Adrenal gland (tissue), 12 donors: ENCODE measurements around the gene ELL. TPM values are rescaled to one million over a fixed set of nuclear protein-coding genes. Genes with fewer than 3 reads are reported as not detected.

ENCODE experiments used
- DNase-seq, 7 donors: peaks; one replicate each; pipeline ENCODE4 v3.0.0-alpha.2; 2019 to 2020
- H3K27ac ChIP-seq, 5 donors: fragments of 200-600 bp; sonication (generic) in 4 of 5; 1 replicate in 3 of 5; 2 replicates in 2 of 5; pipeline versions ENCODE4 v1.5.1 to v1.8.0; 2016 to 2020; ENCODE audit warnings: mild to moderate bottlenecking in 1 of 5
- H3K27me3 ChIP-seq: fragments of 200-600 bp; 2 replicates; pipeline ENCODE4 v1.8.0; 2021
- H3K36me3 ChIP-seq, 2 donors: fragments of 200-600 bp; replicated peaks in 1 of 2; 1 replicate in 1 of 2; 2 replicates in 1 of 2; pipeline versions ENCODE4 v1.5.1 to v1.8.0; 2018 to 2022
- H3K4me1 ChIP-seq, 2 donors: fragments of 200-600 bp; replicated peaks in 1 of 2; 1 replicate in 1 of 2; 2 replicates in 1 of 2; pipeline versions ENCODE4 v1.5.1 to v1.8.0; 2018 to 2021
- H3K4me3 ChIP-seq, 4 donors: fragments of 200-600 bp; sonication (generic) in 3 of 4; one replicate each; pipeline ENCODE4 v1.5.1; 2016 to 2018
- H3K9me3 ChIP-seq, 3 donors: fragments of 200-600 bp; sonication (generic) in 1 of 3; replicated peaks in 1 of 3; 1 replicate in 2 of 3; 2 replicates in 1 of 3; pipeline versions ENCODE4 v1.5.1 to v1.8.0; 2016 to 2021
- CTCF ChIP-seq, 6 experiments: fragments of 450-650 bp in 4 of 6; fragments of 200-600 bp in 2 of 6; sonication (generic) in 1 of 6; IDR thresholded peaks; 1 replicate in 5 of 6; 2 replicates in 1 of 6; pipeline versions ENCODE4 v1.5.1 to v1.8.0; 2016 to 2021; ENCODE audit warnings: antibody characterized with exemption in 6 of 6, mild to moderate bottlenecking in 2 of 6, moderate library complexity in 1 of 6
- POLR2A ChIP-seq, 2 donors: fragments of 450-650 bp; IDR thresholded peaks; one replicate each; pipeline ENCODE4 v1.6.1; 2017; ENCODE audit warnings: antibody characterized with exemption in 2 of 2, mild to moderate bottlenecking in 2 of 2, moderate library complexity in 1 of 2
- WGBS, 4 donors: extraction: QIAGEN DNeasy Blood & Tissue Kit in 2 of 4; methylation state at CpG; one replicate each; pipeline versions ENCODE4 v1.1.5 to v1.1.7; 2013 to 2017; 5-methylcytosine and 5-hydroxymethylcytosine counted together
- intact Hi-C, 2 donors: fragments of 100-400 bp; cut with DNase I; formaldehyde crosslinking; loops; one replicate each; pipeline versions ENCODE4 v1.14.1 to v1.15.0; 2022 to 2023
- polyA plus RNA-seq, 3 donors: library from polyadenylated mRNA; stranded (reverse); fragments of 200-250 nt in 2 of 3; fragments of 350-450 nt in 1 of 3; fragmentation: Illumina TruSeq in 1 of 3; extraction: RNeasy Lipid Tissue Mini Kit (QIAGEN cat#74804) in 1 of 3; gene quantifications; one replicate each; pipeline ENCODE4 v1.2.3, GENCODE V29; 2013 to 2014
- total RNA-seq, 9 donors: library from RNA; depleted of rRNA in 4 of 9; stranded (reverse); fragments of >200 nt in 4 of 9; fragments of 120-200 nt in 1 of 9; fragmentation: NEBNext Ultra II Directional in 1 of 9; extraction: Animal tissue kit (Norgen Biotek cat#: 25700) in 1 of 9; gene quantifications; one replicate each; pipeline versions ENCODE4 v1.1.0 to v1.2.4, GENCODE V29; 2013 to 2023
- donor health status: healthy with polysubstance abuse.
- donor health status: Bipolar disorder and iron deficiency.
- donor health status: DM: yes; HTN: yes; CAD: no.
- donor health status: DM: no; HTN: no; CAD: no.
- donor health status: DM: no; HTN: no; CAD: no.
- donor health status: DM: yes; HTN: yes; CAD: no.

ELL gene
- total and polyA plus RNA-seq, 12 donors, result 1.8 to 28.3 (median 13.8) TPM

GRCh38 chr19:18430417-18431144 lies 91.3 kb downstream of the ELL start:
- Histone ChIP-seq H3K27me3 (no peaks in the 10 kb centered on the region), H3K9me3 (no peaks in the 10 kb centered on the region), H3K4me1 (peaks cover 24 to 43% of the 10 kb centered on the region in 2 donors), H3K4me3 (no peak overlapping the region), H3K36me3 (no peaks in the 10 kb centered on the region), H3K27ac (no peak overlapping the region)
- WGBS, 4 donors, result 83 to 97% (median 86%) methylated on average over 9 to 21 of the region's 21 CpGs
- intact Hi-C loops, result no loop called here
- DNase-seq, result peak in 4 of 7 donors; percentile 21 to 41 (median 34)
- no peak for TF ChIP-seq CTCF (IDR thresholded peaks at IDR 0.05)

- Histone ChIP-seq H3K27ac (peak overlapping the region in 4 of 5 donors; percentile 40 to 81 (median 67)), H3K4me3 (peak overlapping the region in 1 of 4 donors; percentile 25), H3K9me3 (no peaks in the 10 kb centered on the region), H3K27me3 (no peaks in the 10 kb centered on the region), H3K36me3 (no peaks in the 10 kb centered on the region), H3K4me1 (peaks cover 24 to 49% of the 10 kb centered on the region in 2 donors)
- intact Hi-C loops, result no loop called here
- TF ChIP-seq CTCF (IDR thresholded peaks at IDR 0.05) (no peak), POLR2A (IDR thresholded peaks at IDR 0.05) (no peak)
- WGBS, 4 donors, result 44 to 84% (median 48%) methylated on average over 4 to 13 of the region's 13 CpGs
- DNase-seq, result peak in 4 of 7 donors; percentile 33 to 60 (median 39)
These were observed 92.0 kb downstream of the ELL start for GRCh38 chr19:18429717-18430416.

GRCh38 chr19:18428787-18429674 lies 92.8 kb downstream of the ELL start:
- Histone ChIP-seq H3K9me3 (no peaks in the 10 kb centered on the region), H3K4me3 (peak overlapping the region in 2 of 4 donors; percentile 16 to 25), H3K36me3 (no peaks in the 10 kb centered on the region), H3K27ac (peak overlapping the region in 4 of 5 donors; percentile 40 to 81 (median 67)), H3K27me3 (no peaks in the 10 kb centered on the region), H3K4me1 (peaks cover 24 to 49% of the 10 kb centered on the region in 2 donors)
- intact Hi-C loops, result no loop called here
- no peak for TF ChIP-seq CTCF (IDR thresholded peaks at IDR 0.05)
- TF ChIP-seq POLR2A (IDR thresholded peaks at IDR 0.05), result peak in 1 of 2 donors; percentile 44
- peak; percentile 80 to 94 (median 85) for DNase-seq
- WGBS, 4 donors, result 3 to 7% (median 4%) methylated on average over 6 to 76 of the region's 77 CpGs; no CpG with 5 or more reads in 1 of the 4 donors
